Central memory CD4-positive, alpha-beta T cell (primary cell): ENCODE measurements around the gene LPXN.
"Not testable (repeated sequence)": the region's sequence is repeated elsewhere in the genome, so short reads cannot be mapped to it uniquely, and the experiment has no call there.

Source experiments
- DNase-seq: peaks from one replicate; pipeline ENCODE4 v3.0.0; 2022

The LPXN gene

DNA sequence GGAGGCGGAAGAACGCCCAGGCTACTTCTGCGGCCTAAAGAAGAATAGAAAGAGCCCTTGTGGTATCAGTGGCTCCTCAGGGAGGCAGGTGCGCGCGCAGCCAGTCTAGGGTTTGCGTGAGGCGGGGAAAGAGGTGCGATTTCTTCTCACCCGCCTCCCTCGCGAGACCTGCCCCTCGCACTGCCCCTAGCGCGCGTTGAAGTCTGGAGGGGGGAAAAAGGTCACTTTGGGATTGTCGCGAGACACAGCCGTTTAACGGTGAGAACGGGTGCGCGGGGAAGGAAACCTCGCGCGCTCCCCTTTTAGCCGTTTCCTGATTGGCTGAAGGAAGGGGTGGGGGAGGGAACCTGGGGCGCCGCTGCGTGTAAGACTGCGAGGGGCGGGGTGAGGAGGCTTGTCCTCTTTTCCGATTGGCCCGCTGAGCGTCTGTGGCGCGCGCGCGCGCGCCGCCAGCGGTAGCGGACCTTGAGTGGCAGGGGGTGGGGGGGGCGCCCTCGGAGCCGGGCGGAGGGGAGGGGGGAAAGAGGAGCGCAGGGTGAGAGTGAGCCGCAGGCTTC, 3.1 kb upstream of the LPXN start, which contains the start of gene ZFP91:
Gene ZFP91, plus strand, starts transcription at position 429 of the 557 bp plus-strand sequence. CDS start 219 bp downstream, outside the sequence.
- peak; percentile 94 for DNase-seq

GRCh38 chr11:58578136-58578634, 2.5 kb upstream of the LPXN start:
- peak; percentile 97 for DNase-seq

- peak; percentile 83 for DNase-seq
These were observed 2.0 kb upstream of the LPXN start for GRCh38 chr11:58577555-58578135.

GRCh38 chr11:58576887-58577471, 1.3 kb upstream of the LPXN start:
- DNase-seq: no peak

GRCh38 chr11:58574881-58575280, 775 bp downstream of the LPXN start:
- no peak for DNase-seq

DNA sequence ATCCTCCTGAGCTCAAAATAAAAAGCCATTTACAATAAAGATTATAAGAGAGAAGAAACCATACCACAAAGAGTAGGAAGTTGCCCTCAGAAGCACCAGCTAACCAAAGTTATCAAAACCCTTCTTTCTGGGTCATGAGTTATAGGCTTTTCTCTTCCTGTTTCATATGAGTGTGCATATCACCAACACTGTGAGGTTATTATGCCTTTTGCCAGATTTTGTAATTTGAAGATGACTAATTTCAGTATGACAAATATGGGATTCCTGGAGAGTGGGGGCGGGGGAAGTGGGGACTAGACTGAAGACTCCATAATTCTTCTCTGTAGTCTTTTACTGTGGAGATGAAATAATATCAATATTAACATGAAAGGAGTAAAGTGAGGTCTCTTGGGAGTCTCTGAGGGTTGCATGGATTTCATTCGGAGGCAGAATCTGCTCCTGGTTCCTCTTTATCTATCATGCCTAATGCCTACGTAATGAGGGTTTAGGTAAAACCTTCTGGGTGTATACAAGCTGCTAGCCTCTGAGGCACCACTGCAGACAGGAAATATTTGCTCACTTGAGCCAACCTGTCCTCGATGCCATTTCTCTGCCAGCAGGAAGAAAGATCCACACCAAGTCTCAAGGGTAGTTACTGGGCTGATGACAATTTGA, 2.1 kb downstream of the LPXN start:
- DNase-seq: peak; percentile 62

DNA sequence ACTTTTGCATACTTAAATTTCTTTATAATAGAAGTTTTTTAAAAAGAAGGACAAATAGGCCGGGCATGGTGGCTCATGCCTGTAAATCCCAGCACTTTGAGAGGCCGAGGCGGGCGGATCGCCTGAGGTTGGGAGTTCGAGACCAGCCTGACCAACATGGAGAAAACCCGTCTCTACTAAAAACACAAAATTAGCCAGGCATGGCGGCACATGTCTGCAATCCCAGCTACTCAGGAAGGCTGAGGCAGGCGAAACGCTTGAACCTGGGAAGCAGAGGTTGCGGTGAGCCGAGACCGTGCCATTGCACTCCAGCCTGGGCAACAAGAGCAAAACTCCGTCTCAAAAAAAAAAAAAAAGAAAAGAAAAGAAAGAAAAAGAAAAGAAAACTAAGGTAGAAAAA, 2.8 kb downstream of the LPXN start:
- DNase-seq: not testable (repeated sequence)

DNA sequence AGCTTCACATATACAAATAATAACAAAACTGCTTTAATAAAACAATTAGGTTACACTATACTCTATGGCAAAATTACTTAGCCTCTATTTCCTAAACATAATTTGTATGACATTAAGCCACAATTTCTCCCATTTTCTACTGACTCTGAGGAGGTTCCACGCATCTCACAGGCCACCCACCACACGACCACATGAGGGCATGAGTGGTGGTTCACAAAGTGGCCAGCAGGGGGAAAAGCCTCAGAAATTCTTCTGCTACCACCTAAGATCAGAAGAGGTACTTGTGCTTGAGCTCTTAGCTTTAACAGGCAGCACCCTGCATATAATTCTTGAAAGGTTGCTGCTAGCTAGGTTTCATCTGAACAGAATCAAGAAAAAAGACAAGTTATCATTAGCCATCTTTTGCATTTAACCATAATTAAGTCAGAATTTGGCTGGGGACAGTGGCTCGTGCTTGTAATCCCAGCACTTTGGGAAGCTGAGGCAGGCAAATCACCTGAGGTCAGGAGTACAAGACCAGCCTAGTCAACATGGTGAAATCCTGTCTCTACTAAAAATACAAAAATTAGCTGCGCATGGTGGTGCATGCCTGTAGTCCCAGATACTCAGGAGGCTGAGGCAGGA, 7.7 kb downstream of the LPXN start:
- DNase-seq: peak; percentile 72

DNA sequence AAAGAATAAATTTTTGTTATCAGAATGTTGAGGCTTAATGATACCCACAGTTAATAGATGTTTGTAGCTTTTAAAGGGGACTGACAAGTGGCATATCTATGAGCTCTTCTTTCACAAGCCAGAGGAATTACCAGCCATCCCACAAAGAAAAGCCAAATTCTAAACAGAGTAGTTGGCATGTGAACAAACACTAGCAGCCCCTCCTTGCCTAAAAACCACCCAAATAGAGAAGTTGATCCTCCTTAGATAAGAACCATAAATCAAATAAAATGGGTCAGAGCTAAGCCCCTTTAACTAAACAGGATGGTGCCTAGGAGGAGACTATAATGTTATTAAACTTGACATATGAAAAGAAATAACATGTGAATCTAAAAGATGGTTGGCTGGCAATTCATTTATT, 11.4 kb downstream of the LPXN start:
- no peak for DNase-seq

GRCh38 chr11:58562375-58562800, 13.3 kb downstream of the LPXN start:
- DNase-seq: no peak

GRCh38 chr11:58561394-58562098, 14.1 kb downstream of the LPXN start:
- no peak for DNase-seq

DNA sequence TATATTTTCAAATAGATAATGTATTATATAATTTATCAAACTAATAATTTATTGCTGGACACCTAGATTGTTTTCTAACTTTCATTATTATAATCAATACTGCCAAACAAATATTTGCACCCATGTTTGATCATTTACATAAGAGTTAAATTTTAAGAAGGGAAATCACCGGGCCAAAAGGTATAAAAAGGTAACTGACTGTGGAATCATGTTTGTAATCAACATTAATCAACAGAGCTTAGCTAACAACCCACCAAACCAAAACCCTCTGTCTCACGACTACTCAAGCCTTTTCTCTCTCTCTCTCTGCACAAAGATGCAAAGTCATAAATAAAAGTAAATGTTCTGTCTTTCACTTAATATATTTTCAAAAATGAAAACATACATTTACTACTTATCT, 14.8 kb downstream of the LPXN start:
- DNase-seq: no peak

- DNase-seq: no peak
These were observed 26.0 kb downstream of the LPXN start for GRCh38 chr11:58549644-58550043.

DNA sequence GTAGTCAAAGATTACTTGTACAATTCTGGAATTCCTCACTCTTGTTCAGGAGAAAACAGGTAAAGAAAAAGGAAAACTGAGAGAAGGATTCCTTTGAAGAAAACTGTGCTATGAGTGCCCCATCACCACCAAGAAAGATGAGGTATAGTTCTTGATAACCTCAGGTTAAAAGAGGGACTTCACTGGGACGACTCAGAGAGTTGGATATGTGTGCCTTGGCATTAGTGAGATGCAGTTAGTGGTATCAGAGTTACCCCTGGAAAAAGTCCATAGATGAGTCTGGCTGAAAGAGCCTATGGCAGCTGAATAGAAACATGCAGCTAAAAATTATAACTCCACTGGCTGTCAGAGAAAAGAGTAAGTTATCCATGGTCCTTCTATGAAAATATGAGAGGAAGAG, 28.8 kb downstream of the LPXN start:
- DNase-seq: no peak

- DNase-seq: no peak
These were observed 43.8 kb downstream of the LPXN start for GRCh38 chr11:58531865-58532341.

- peak; percentile 44 for DNase-seq
These were observed 45.4 kb downstream of the LPXN start for GRCh38 chr11:58530236-58530635.

DNA sequence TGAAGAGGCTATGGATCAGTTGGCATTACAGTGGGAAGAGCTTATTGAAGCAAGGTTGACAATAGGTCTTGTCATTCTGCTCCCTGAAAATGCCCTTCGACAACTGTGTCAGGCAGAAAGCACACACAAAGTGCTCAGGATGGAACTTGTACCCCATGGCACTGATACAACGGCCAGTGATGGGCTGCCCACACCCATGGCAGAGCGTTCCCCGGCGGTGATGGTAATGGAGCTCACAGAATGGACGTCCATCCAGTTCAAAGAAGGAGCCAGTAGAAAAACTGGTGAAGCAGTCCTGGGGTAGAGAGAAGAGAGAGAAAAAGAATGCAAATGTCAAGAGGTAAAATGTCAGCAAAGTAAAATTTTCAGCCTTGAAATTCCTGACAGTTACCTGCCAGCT, 48.2 kb downstream of the LPXN start:
- no peak for DNase-seq

DNA sequence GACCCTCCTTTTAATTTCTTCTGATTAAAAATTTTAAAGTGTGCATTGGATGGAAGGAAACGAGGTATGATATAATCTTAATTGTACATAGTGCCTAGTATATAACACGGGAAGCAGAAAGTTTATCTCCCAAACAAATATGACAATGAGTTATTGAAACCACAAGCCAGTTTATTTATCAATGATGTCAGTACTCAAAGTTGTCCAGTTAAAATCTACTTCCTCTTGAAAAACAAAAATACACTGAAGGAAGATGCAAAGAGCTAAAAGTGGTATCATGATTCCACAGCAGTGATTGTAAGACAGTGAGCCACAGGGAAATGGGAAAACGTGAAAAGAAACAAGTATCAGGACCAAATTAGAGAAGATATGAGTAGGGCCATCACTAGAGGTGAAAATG, 48.9 kb downstream of the LPXN start:
- no peak for DNase-seq

DNA sequence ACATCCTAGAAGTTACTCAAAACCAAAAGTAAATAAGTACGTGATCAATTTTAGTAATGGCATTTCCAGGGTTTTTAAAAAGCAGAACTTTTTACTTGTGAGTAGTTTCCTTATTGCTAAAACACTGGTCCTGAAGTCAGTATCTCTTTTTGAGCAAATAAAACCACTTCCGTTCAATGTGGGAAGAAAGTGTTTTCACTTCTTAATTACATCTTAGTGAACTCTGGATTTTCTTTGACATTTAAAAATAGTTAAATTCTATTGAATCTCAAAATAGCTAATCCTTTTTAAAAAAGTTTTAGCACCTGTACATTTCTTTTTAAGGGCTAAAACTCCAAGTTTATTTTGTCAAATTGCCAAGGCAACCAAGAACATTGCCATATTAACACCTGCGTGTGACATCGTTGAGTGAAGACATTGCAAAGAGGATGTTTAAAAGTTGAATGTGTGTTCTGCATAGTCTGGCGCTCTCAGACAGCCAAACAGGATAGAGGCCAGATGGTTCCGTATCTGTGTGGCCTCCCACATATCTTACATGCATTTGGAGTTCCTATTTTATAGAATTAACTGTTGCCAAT, 50.5 kb downstream of the LPXN start:
- DNase-seq: peak; percentile 65

- DNase-seq: peak; percentile 58
These were observed 51.2 kb downstream of the LPXN start for GRCh38 chr11:58524232-58525036.

GRCh38 chr11:58513747-58514367, 61.8 kb downstream of the LPXN start:
- no peak for DNase-seq
